Measurements from ENCODE around the gene L3HYPDH.

DNA sequence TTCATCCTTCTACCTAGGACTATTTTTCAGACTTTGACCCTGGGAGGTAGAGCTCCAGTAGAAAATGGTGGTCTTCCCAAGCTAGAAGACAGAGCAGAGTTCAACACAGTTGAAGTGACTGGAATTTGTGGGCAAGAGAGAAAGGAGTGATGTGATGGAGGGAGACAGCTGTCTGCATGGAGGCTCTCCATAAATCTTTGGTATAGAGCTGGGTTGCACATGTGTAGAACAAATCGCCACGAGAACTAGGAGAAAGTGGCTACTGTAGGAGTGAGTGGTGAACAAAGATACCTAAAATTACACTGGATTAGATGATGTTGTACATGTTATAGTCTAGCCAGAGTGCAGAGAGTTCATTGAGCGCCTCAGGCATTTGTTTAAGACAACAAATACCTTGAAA lies 33.5 kb downstream of the L3HYPDH start:
- TF ChIP-seq, protein P1, sequence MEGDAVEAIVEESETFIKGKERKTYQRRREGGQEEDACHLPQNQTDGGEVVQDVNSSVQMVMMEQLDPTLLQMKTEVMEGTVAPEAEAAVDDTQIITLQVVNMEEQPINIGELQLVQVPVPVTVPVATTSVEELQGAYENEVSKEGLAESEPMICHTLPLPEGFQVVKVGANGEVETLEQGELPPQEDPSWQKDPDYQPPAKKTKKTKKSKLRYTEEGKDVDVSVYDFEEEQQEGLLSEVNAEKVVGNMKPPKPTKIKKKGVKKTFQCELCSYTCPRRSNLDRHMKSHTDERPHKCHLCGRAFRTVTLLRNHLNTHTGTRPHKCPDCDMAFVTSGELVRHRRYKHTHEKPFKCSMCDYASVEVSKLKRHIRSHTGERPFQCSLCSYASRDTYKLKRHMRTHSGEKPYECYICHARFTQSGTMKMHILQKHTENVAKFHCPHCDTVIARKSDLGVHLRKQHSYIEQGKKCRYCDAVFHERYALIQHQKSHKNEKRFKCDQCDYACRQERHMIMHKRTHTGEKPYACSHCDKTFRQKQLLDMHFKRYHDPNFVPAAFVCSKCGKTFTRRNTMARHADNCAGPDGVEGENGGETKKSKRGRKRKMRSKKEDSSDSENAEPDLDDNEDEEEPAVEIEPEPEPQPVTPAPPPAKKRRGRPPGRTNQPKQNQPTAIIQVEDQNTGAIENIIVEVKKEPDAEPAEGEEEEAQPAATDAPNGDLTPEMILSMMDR (IDR thresholded peaks at IDR 0.05) = no peak
- TF ChIP-seq POLR2A (IDR thresholded peaks at IDR 0.05) = no peak
